ENCODE results near the gene HSPA12A.

HSPA12A gene

DNA sequence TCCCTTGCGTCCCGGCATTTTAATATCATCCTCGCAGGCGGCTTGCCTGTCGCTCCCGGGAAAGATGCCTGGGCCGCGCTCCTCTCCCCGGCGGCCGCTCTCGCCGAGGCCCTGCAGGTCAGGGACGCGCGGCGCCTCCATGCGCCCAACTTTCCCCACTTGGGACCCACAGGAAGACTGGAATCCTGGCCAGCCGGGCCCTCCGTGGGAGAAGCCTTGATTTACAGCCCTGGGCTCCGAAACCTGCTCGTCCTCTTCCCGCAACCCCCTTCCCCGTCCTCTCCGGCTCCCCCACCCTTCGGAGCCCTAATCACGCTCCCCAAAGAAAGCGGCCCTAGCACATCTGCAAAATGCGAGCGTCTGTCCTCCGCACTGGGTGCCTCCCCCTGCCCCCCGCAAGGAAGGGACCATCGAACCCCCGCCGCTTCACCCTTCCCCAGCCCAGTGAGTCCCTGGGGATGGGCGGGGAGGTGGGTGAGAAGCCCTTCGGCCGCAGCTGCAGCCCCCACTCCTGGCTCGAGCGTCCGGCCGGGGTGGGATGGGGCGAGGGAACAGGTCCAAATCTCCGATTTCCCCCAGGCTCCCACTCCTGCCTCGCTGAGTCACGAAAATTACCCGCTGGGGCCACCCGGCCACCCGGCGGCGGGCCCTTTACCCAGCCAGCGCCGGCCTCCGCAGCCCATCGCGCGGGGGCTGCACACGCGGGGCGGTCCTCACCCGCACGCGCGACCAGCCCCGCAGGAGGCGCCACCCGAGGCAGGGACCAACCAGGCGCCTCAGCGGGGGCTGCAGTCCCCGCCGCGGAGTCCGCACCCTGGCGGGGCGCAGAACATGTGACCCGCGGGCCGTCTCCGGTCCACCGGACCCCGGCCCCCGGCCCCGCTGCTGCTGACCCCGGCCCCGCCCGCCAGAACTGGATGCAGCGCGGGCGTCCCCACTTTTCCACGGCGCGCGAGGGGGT is 695 bp downstream of the HSPA12A start:
- peak; percentile 51 to 71 (median 68) for DNase-seq

GRCh38 chr10:116740971-116741370 is 1.4 kb downstream of the HSPA12A start:
- no peak for DNase-seq

DNA sequence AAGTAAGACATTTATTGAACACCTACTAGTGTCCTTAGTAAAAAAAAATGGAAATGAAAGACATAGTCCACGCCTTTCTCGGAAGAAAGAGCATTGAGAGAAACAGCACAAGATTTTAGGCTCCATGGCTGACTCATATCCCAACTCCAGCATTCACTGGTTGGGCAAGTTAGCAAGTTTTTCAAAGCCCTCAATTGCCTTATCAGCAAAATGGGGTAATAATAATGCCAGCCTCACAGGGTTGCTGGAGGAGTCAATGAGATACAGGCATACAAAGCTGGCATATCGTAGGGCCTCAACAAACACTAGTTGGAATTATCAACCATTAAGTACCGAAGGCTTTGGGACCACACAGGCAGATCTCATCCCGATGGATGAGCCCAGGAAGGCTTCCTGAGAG is 4.0 kb downstream of the HSPA12A start:
- DNase-seq: no peak

DNA sequence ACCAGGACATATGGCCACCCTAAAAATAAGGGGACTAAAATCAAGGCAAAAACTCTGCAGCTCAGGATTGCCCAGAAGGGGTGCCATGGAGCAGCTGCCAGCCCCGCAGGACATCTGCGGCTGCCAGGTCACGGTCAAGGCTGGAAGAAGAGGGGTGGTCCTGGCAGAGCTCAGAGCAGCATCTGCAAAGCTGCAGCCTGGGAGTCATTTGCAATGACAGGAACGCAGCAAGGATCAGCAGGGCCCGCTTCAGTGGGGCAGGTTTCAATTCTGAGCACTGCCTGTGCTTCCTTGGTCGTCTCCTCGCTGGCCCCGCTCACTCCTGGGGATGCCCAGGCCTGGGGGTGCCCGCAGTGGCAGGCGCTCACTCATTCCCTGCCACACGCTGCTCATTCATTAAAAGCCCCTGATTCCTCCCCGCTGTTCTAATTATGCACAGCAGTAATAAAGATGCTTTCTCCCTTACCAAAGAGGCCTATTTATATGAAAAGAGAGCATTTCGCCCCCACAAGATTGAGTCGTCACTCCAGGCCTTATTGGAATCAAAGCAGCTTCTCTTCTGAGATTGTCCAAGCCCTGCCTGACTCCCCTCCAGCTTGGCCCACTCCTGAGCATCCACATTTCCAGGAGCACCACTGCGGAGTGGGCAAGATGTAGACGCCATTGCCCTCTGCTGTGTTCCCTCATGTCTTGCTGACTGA is 4.6 kb downstream of the HSPA12A start:
- no peak for DNase-seq

GRCh38 chr10:116733566-116733965 is 8.8 kb downstream of the HSPA12A start:
- DNase-seq: no peak

DNA sequence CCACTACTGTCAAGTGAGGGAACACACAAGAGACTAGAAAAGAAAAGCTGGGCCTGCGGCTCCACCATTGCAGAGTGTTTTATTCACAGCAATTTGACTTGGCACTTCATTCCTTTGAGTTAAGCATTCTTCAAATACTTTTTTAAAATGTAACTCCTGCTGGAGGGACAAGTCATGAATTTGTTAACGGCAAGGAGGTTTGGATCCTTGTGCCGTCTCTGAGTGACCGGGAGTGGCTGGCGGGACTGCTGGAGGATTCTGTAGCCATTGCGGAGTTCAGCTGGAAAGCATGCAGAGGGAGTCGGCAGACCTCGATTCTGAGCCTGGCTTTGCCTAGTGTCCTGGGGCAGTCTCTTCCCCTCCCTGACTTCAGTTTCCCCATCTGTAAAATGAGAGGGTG is 9.8 kb downstream of the HSPA12A start:
- no peak for DNase-seq

DNA sequence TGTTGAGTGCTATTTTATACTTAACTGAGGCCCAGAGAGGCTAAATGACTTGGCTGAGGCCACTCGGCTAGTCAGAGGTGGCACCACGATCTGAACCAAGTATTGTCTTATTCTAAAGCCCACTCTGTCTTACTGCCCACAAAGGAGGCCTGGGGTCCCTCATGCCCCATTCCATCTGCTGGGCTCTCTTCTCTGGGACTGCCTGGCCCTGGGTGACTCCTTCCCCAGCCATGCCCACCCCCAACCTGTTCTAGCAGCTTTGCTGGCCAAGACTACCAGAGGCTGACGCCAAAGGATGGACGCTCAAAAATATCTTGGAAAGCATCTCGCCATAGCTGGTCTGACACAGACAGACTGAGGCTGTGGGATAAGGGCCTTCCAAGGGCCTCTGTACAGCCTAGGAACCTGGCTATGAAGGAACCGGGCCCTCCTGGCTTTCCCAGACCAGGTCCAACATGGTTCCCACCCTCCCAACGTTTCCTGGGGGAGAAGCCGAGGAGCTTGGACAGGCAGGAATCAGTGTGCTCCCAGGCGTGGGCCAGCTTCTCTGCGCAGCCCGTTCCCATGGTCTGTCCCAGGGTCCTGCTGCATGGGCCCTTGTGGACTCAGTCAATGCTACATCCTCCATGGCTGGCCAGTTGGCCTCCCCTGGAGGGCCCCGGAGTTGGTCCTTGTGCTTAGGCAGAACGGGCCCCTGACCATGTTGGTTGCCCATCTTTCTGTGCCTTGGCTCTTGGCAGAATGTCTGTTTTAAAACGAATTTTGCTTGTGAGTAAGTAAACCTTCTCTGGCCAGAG is 11.7 kb downstream of the HSPA12A start:
- no peak for DNase-seq

- DNase-seq: no peak
Observed at GRCh38 chr10:116729243-116729642, 13.1 kb downstream of the HSPA12A start.

GRCh38 chr10:116728526-116729096 is 13.8 kb downstream of the HSPA12A start:
- no peak for DNase-seq

- no peak for DNase-seq
Observed at GRCh38 chr10:116723428-116724281, 18.7 kb downstream of the HSPA12A start.

GRCh38 chr10:116722736-116723427 is 19.5 kb downstream of the HSPA12A start:
- DNase-seq: no peak

- DNase-seq: no peak
Observed at GRCh38 chr10:116721547-116722392, 20.6 kb downstream of the HSPA12A start.

DNA sequence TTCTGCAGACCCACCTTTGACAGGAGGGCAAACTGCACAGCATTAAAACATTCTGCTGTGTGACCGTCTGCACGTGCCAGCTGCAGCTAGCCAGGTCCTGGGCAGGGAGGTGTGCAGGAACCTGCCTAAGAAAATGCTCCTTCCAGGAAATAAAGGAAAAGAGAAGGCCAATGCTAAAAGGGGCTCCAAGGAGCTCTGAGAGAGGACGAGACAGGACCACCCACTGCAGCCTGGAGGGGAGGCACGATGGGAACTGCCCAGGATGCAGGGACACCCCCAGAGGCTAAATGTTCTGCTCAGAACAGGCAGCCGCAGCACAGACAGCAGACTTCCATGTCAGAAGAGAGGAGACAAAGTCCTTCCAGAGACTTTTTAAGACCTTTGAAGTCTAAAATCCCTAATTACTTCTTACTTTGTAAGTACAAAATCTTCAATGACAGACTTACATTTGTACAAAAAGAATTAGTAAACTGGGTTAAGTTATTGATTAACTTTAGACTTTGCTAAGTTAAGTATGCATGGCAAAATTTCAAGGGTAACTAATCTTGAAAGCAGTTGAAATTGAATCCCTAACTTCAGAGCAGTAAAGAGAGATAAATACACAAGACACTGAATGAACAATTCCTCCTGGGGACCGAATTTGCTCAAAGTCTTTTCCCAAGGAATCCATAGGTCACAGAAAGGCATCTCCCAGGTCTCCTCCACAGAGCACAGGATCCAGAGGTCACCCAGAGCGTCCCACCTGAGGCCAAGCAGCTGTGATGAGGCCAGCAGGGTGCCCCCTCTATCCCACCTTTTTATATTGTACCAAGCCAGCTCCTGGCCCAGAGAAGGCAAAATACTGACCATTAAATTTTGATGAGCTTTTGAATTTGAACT is 21.5 kb downstream of the HSPA12A start:
- DNase-seq: no peak

DNA sequence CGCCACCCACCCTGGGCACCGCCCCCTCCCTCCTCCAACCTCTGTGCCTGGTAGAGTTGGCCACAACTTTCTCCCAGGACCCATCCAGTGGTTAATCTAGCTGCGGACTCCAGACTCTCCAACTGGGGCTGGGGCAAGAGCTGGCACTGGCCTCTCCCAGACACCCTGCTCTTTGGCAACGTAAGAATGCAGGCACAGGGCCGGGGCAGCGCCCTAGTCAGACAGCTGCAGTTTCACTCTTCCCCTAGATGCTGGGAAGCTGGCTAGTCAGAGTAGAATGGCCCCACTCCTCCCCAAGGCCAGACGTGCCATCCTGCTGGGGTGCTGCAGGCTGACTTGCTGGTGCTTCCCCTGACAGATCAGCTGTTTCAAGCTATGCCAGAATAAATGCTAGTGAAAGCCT is 22.1 kb downstream of the HSPA12A start:
- no peak for DNase-seq

DNA sequence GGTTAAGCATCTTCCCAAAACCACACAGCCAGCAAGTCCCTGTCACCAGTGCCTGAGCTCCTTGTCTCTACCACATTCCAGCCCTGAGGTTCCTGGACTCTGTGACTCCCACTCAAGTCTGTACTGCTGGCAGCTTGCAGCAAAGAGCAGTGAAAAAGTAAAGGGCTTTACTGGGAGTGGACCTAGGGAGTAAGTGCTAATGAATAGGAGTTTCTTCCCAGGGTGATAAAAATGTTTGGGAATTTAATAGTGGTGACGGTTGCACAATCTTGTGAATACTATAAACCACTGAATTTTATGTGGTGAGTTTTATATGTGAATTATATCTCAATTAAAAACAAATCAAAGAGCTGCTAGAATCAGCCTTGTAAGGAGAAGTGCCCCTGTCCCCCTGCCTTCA is 22.6 kb downstream of the HSPA12A start:
- DNase-seq: no peak

DNA sequence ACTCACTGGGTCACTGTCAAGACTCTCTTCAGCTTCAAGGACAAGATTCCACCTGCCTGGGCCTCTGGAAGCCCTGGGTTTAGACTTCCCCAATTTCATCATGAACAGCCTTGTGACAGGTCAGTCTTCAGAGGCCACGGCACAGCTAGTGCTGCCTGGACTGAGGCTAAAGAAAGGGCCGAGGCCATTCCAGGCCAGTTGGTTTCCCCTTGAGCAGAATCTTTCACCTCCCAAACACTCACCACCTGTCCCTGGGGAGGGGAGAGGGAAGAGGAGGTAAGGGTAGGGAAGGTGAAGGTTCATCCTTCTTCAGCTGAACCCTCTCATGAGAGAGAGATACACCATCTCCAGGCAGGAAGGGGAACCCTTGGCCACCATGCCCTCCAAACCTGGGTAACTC is 24.3 kb downstream of the HSPA12A start:
- no peak for DNase-seq

- DNase-seq: no peak
Observed at GRCh38 chr10:116716381-116716780, 26.0 kb downstream of the HSPA12A start.

GRCh38 chr10:116715839-116716377 is 26.5 kb downstream of the HSPA12A start:
- no peak for DNase-seq

DNA sequence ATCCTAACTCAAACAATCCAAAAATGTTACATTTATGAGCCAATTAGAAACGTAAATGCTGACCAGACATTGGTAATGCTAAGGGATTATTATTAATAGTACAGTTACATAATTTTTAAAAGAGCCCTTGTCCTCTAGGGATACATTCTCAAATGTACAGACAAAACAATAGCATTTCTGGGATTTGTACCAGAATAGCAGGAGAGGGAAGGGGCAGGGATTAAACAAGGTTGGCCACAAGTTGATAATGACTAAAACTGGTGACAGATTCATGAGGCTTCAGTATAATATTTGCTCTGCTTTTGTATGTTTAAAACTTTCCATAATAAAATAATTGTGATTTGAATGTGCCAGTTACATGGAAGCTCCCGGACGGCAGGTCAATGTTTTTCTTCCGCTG is 27.0 kb downstream of the HSPA12A start:
- no peak for DNase-seq

Data from suppressor macrophage treated with lipopolysaccharide for 1 hour (primary cell).